GM21526 (cell line): ENCODE measurements around the gene UTF1.

Experiments
- ATAC-seq: cut with Tn5 transposase; IDR thresholded peaks from one replicate; pipeline ENCODE4 v1.9.1; 2021; ENCODE audit warnings: moderate library complexity; ENCODE audit not compliant: unreplicated experiment, low FRiP score

UTF1 gene

GRCh38 chr10:133196221-133196915 is 33.6 kb upstream of the UTF1 start:
- ATAC-seq: no peak

- no peak for ATAC-seq
Observed at GRCh38 chr10:133196936-133197758, 32.9 kb upstream of the UTF1 start.

- ATAC-seq: no peak
Observed at GRCh38 chr10:133197786-133198185, 32.2 kb upstream of the UTF1 start.

- no peak for ATAC-seq
Observed at GRCh38 chr10:133198206-133198605, 31.8 kb upstream of the UTF1 start.

GRCh38 chr10:133198621-133199487 is 31.2 kb upstream of the UTF1 start:
- no peak for ATAC-seq

- no peak for ATAC-seq
Observed at GRCh38 chr10:133199488-133199885, 30.5 kb upstream of the UTF1 start.

- no peak for ATAC-seq
Observed at GRCh38 chr10:133199992-133200611, 29.9 kb upstream of the UTF1 start.

- ATAC-seq: no peak
Observed at GRCh38 chr10:133200621-133201031, 29.4 kb upstream of the UTF1 start.

- no peak for ATAC-seq
Observed at GRCh38 chr10:133201151-133201947, 28.7 kb upstream of the UTF1 start.

- ATAC-seq: no peak
Observed at GRCh38 chr10:133201948-133202725, 27.9 kb upstream of the UTF1 start.

- no peak for ATAC-seq
Observed at GRCh38 chr10:133202778-133203651, 27.0 kb upstream of the UTF1 start.

GRCh38 chr10:133203652-133204195 is 26.3 kb upstream of the UTF1 start:
- no peak for ATAC-seq

GRCh38 chr10:133204226-133205015 is 25.6 kb upstream of the UTF1 start:
- ATAC-seq: no peak

- ATAC-seq: no peak
Observed at GRCh38 chr10:133205146-133205545, 24.9 kb upstream of the UTF1 start.

- no peak for ATAC-seq
Observed at GRCh38 chr10:133206356-133207040, 23.5 kb upstream of the UTF1 start.

GRCh38 chr10:133207041-133207600 is 22.9 kb upstream of the UTF1 start:
- no peak for ATAC-seq
